WTC11 (cell line): ENCODE data around the gene TWIST1.

Source experiments
- ATF3 ChIP-seq: sonication (generic); formaldehyde crosslinking; conservative IDR thresholded peaks from 2 replicates; pipeline ENCODE4 v1.8.1; 2022; ENCODE audit warnings: mild to moderate bottlenecking, missing genetic modification reagents
- CREB1 ChIP-seq: sonication (generic); formaldehyde crosslinking; IDR thresholded peaks from 2 replicates; pipeline ENCODE4 v1.8.0; 2023; ENCODE audit warnings: mild to moderate bottlenecking, missing genetic modification reagents
- CTCF ChIP-seq: fragments of 200-600 bp; IDR thresholded peaks from 2 replicates; pipeline ENCODE4 v1.8.0; 2022; ENCODE audit warnings: antibody characterized with exemption
- E2F1 ChIP-seq: sonication (generic); formaldehyde crosslinking; IDR thresholded peaks from 2 replicates; pipeline ENCODE4 v1.8.0; 2022; ENCODE audit warnings: mild to moderate bottlenecking, missing genetic modification reagents
- ETV6 ChIP-seq: sonication (generic); formaldehyde crosslinking; IDR thresholded peaks from 2 replicates; pipeline ENCODE4 v1.8.1; 2022; ENCODE audit warnings: mild to moderate bottlenecking, missing genetic modification reagents
- FOXP1 ChIP-seq: sonication (generic); formaldehyde crosslinking; IDR thresholded peaks from 2 replicates; pipeline ENCODE4 v1.8.0; 2022; ENCODE audit warnings: missing genetic modification reagents, mild to moderate bottlenecking, moderate library complexity, borderline replicate concordance
- SOX15 ChIP-seq: fragments of 250-450 bp; sonication (Bioruptor Pico); IDR thresholded peaks from 2 replicates; pipeline ENCODE4 v1.9.0; 2021; ENCODE audit warnings: mild to moderate bottlenecking
- TCF7 ChIP-seq: sonication (generic); formaldehyde crosslinking; IDR thresholded peaks from 2 replicates; pipeline ENCODE4 v1.8.0; 2022; ENCODE audit warnings: mild to moderate bottlenecking, low read depth, missing genetic modification reagents, moderate library complexity
- ZNF121 ChIP-seq: sonication (generic); formaldehyde crosslinking; IDR thresholded peaks from 2 replicates; pipeline ENCODE4 v1.8.0; 2023; ENCODE audit warnings: missing genetic modification reagents
- ZNF232 ChIP-seq: sonication (generic); formaldehyde crosslinking; IDR thresholded peaks from 2 replicates; pipeline ENCODE4 v1.8.0; 2022; ENCODE audit warnings: mild to moderate bottlenecking, missing genetic modification reagents

GRCh38 chr7:19113002-19113350, 4.5 kb downstream of the TWIST1 start:
- no peak for TF ChIP-seq ZNF232 (CRISPR knock-in tag)
- no peak for TF ChIP-seq CTCF
- no peak for TF ChIP-seq ATF3 (CRISPR knock-in tag)
- TF ChIP-seq E2F1 = no peak
- TF ChIP-seq ZNF121 = no peak
- no peak for TF ChIP-seq SOX15 (CRISPR knock-in tag)
- TF ChIP-seq ETV6 (CRISPR knock-in tag) = no peak
- no peak for TF ChIP-seq CREB1 (CRISPR knock-in tag)
- no peak for TF ChIP-seq TCF7
- TF ChIP-seq FOXP1 (CRISPR knock-in tag) = no peak
